ENCODE measurements around the gene SLAMF7.

- no peak for TF ChIP-seq CTCF (IDR thresholded peaks at IDR 0.05)
- no peak for TF ChIP-seq EZH2 (IDR thresholded peaks at IDR 0.05; ENCODE audit: borderline replicate concordance, insufficient read depth, low read depth, low read length, poor library complexity, severe bottlenecking)
These were observed 16.4 kb downstream of the SLAMF7 start for GRCh38 chr1:160755461-160755860.

Measured in B cell (primary cell).